Fibroblast of peridontal ligament (primary cell): ENCODE results near the gene FETUB.
"Not testable (repeated sequence)": the region's sequence is repeated elsewhere in the genome, so short reads cannot be mapped to it uniquely, and the experiment has no call there.

Source experiments
- DNase-seq: peaks from one replicate; pipeline ENCODE4 v3.0.0-alpha.2; 2010; ENCODE audit errors: extremely low read depth

FETUB gene

GRCh38 chr3:186678604-186679003 lies 38.4 kb downstream of the FETUB start:
- DNase-seq, result no peak

DNA sequence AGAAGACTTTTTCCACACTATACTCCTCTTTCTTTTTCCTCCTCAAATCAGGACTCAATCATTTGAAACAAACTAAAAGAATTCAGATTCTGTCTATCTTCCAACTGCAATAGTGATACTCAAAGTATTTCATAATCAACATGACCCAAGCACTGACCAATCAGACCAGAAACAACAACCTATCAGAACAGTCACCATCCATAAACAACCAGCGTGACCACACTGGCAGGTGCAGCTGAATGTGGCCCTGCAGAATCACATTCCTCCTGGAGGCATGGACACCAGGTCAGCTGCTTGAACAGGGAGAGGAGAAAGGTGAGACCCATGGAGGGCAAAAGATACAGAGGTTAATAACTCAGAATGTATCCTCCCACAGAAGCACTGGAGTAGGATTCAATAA lies 39.0 kb downstream of the FETUB start:
- DNase-seq, result no peak

DNA sequence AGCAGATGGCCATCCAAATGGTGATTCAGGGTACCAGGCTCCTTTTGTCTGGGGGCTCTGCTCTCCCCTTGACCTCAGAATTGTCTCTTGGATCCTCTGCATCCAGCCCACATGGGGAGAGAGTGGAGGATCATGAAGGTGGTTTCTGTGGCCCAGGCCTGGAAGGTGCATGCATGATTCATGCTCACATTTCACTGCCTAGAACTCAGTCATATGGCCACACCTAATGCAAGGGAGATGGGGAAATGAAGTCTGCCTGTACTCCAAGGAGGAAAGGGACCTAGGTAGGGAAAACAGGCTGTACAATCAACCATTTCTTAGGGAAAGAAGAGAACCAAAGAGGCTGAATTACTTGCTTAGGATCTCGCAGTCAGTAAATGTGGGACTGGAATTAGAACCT lies 40.7 kb downstream of the FETUB start:
- DNase-seq, result no peak

DNA sequence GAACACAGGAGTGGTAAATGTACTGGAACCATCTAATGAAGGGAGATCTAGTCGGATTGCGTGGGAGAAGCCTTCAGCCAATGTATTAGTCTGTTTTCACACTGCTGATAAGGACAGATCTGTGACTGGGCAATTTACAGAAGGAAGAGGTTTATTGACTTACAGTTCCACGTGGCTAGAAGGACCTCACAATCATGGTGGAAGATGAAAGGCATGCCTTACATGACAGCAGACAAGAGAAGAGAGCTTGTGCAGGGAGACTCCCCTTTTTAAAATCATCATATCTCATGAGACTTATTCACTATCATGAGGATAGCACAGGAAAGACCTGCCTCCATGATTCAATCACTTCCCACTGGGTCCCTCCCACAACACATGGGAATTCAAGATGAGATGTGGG lies 42.6 kb downstream of the FETUB start:
- DNase-seq, result no peak

GRCh38 chr3:186683979-186684378 lies 43.8 kb downstream of the FETUB start:
- no peak for DNase-seq

GRCh38 chr3:186686475-186686874 lies 46.3 kb downstream of the FETUB start:
- not testable (repeated sequence) for DNase-seq

DNA sequence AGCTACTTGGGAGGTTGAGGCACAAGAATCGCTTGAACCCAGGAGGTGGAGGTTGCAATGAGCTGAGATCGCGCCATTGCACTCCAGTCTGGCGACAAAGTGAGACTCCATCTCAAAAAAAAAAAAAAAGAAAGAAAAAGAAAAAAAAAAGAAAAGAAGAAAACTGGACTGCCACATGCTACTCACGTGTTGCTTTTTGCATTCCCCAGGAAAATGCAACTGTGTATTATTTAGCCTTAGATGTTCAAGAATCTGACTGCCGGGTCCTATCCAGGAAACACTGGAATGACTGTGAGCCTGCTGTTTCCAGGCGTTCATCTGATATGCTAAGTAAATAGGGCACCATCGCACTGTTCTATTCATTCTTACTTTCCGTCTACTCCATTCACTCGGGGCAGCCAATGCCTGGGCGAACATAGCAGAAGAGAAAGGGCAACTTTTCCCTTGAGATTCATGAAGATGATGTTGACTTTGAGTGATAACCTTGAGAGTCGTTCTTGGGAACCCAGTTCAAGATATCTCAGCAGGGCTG lies 47.0 kb downstream of the FETUB start:
- no peak for DNase-seq

DNA sequence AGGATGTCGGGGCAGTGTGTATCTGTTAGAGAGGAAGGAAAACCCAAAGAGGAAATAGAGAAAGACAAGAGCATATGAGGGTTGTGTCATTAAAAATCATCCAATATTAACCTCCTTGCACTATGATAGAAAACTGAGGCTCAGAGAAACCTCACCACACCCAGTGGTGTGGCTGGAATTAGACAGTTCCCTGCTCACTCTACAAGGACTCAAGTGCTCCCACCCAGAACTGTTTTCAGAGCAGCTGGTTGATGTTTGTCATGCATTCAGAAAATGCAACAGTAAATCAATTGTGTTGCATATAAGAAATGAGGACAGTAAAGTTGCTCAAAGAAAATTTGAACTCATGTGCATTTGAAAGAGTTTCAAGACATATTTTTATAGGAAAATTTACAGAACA lies 50.1 kb downstream of the FETUB start:
- DNase-seq, result not testable (repeated sequence)

DNA sequence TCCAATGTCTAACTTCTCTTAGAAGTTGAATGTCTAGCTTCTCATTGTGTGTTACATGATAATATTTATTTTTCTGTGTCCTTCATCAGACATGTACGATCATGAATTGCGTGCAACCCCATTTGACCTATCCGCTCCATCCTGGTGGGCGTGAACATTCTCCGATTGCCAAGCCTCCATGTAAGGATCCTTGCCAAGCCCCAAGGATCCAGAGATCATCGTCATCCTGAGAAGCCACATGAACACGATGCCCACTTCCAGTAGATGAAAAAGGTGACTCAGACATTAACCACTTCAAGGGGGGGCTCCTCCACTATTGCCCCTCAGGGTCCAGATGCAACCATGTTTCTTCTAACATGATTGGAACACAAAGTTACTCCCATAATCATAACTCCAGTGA lies 51.5 kb downstream of the FETUB start:
- DNase-seq, result no peak

- no peak for DNase-seq
These were observed 53.6 kb downstream of the FETUB start for GRCh38 chr3:186693843-186694242.

- no peak for DNase-seq
These were observed 54.3 kb downstream of the FETUB start for GRCh38 chr3:186694288-186695032.

GRCh38 chr3:186696522-186696921 lies 56.3 kb downstream of the FETUB start:
- no peak for DNase-seq

DNA sequence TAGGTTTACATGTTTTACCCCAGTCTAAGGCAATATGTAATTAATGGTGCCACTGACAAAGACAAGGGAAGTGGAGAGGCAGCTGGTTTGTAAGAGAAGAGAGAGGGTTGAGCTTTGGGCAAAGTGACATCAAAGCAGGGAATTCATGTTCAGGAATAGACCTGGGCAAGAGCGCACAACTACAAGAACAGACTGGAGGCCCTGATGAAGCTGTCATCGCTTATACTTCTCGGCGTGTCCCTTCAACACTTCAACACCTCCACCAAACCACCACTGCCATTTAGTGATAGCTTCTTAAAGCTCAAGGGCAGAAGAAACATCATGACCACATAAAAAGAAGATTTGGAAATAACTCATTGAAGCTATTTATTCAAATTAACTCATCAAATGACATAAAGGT lies 57.3 kb downstream of the FETUB start:
- DNase-seq, result no peak

DNA sequence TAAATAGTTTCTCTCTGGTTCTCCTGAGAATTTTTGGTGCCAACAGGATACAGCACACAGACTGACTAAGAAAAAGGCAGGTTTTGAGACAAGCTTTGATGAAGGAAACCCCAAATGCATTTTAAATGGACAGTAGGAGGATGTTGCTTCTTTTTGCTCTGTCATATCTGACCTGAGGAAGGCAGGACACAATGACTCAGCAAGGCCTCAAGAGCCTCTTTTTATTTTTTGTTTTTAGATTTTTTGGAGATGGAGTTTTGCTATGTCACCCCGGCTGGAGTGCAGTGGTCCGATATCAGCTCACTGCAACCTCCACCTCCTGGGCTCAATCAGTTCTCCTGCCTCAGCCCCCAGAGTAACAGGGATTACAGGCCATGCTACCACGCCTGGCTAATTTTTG lies 60.1 kb downstream of the FETUB start:
- no peak for DNase-seq

- not testable (repeated sequence) for DNase-seq
These were observed 62.3 kb downstream of the FETUB start for GRCh38 chr3:186702451-186702850.
